Right lobe of liver (tissue), 6 donors: ENCODE measurements around the gene HOXD3. TPM values are rescaled to one million over a fixed set of nuclear protein-coding genes. Genes with fewer than 3 reads are reported as not detected.

Experiments
- ATAC-seq, 4 donors: fragments of 200-7000 bp; cut with Tn5 transposase; one replicate each; pipeline ENCODE4 v1.9.1; 2020; ENCODE audit warnings: mild to moderate bottlenecking in 4 of 4, moderate library complexity in 4 of 4
- DNase-seq, 3 donors: peaks; one replicate each; pipeline ENCODE4 v3.0.0-alpha.2; 2020
- H3K27ac ChIP-seq, 3 donors: fragments of 200-600 bp; one replicate each; pipeline ENCODE4 v1.8.0; 2022
- H3K27me3 ChIP-seq, 2 donors: fragments of 200-600 bp; one replicate each; pipeline ENCODE4 v1.8.0; 2022
- H3K36me3 ChIP-seq, 4 donors: fragments of 200-600 bp; sonication (generic) in 1 of 4; one replicate each; pipeline versions ENCODE4 v1.5.1 to v1.8.0; 2017 to 2022; ENCODE audit warnings: control low read depth in 1 of 4
- H3K4me1 ChIP-seq, 4 donors: fragments of 200-600 bp; sonication (generic) in 1 of 4; one replicate each; pipeline versions ENCODE4 v1.5.1 to v1.8.0; 2017 to 2022; ENCODE audit warnings: control low read depth in 1 of 4
- H3K4me3 ChIP-seq, 3 donors: fragments of 200-600 bp; one replicate each; pipeline ENCODE4 v1.8.0; 2022
- H3K9me3 ChIP-seq, 4 donors: fragments of 200-600 bp; sonication (generic) in 1 of 4; one replicate each; pipeline versions ENCODE4 v1.5.1 to v1.8.0; 2017 to 2022; ENCODE audit warnings: control low read depth in 1 of 4
- CTCF ChIP-seq, 4 donors: fragments of 200-600 bp in 3 of 4; fragments of 450-650 bp in 1 of 4; IDR thresholded peaks; one replicate each; pipeline versions ENCODE4 v1.5.1 to v1.8.0; 2016 to 2022; ENCODE audit warnings: antibody characterized with exemption in 4 of 4, mild to moderate bottlenecking in 2 of 4
- POLR2A ChIP-seq: fragments of 450-650 bp; IDR thresholded peaks from one replicate; pipeline ENCODE4 v1.6.1; 2017; ENCODE audit warnings: antibody characterized with exemption, mild to moderate bottlenecking
- WGBS: methylation state at CpG from one replicate; pipeline ENCODE4 v1.1.6; 2018; ENCODE audit warnings: low coverage, low lambda C conversion rate; ENCODE audit not compliant: insufficient coverage; ENCODE audit errors: missing lambda C conversion rate; 5-methylcytosine and 5-hydroxymethylcytosine counted together
- intact Hi-C, 2 donors: fragments of 100-400 bp; cut with DNase I; formaldehyde crosslinking; loops; one replicate each; pipeline versions ENCODE4 v1.11.2 to v1.14.1; 2022
- total RNA-seq, 6 experiments: library from RNA; depleted of rRNA in 2 of 6; stranded (reverse); fragments of >200 nt in 2 of 6; fragmentation: NEBNext Ultra II Directional in 3 of 6; extraction: Animal tissue kit (Norgen Biotek cat#: 25700) in 3 of 6; gene quantifications; one replicate each; pipeline versions ENCODE4 v1.1.0 to v1.2.4, GENCODE V29; 2016 to 2023
- donor health status: DM: no; HTN: yes; CAD: no.
- donor health status: DM: no; HTN: no; CAD: no.
- donor health status: DM: no; HTN: no; CAD: no.
- donor health status: DM: no; HTN: yes; CAD: no.
- donor health status: DM: no; HTN: yes; CAD: no.

HOXD3 gene
- total RNA-seq, 6 experiments from 2014 or later, result not detected

- intact Hi-C loops, result loop anchor here (5.0 to 10.0 kb wide), 5 partner anchors 314 to 494 kb away; no protein-coding TSS in a partner anchor
- Histone ChIP-seq H3K27ac (no peak overlapping the region), H3K36me3 (no peaks in the 10 kb centered on the region), H3K9me3 (no peaks in the 10 kb centered on the region), H3K27me3 (peaks cover 27 to 37% of the 10 kb centered on the region in 2 donors), H3K4me3 (peak overlapping the region; percentile 37 to 51 (median 51)), H3K4me1 (peaks cover 0 to 9% (median 2%) of the 10 kb centered on the region in 4 donors)
- no peak for TF ChIP-seq POLR2A
- peak; percentile 76 to 94 (median 94) for TF ChIP-seq CTCF (IDR thresholded peaks at IDR 0.05)
- ATAC-seq (peak; percentile 91 to 97 (median 92)), DNase-seq (peak; percentile 64 to 72 (median 71))
- WGBS, result 67% methylated on average over 3 of the region's 48 CpGs
These were observed 16.4 kb upstream of the HOXD3 start for GRCh38 chr2:176140513-176141317.

GRCh38 chr2:176142281-176142680 is 14.8 kb upstream of the HOXD3 start:
- TF ChIP-seq CTCF (IDR thresholded peaks at IDR 0.05) (no peak), POLR2A (no peak)
- no peaks in the 10 kb centered on the region for H3K9me3 ChIP-seq
- ATAC-seq, result no peak
- intact Hi-C loops, result loop anchor here (5.0 to 10.0 kb wide), 5 partner anchors 313 to 493 kb away; no protein-coding TSS in a partner anchor
- no peaks in the 10 kb centered on the region for H3K36me3 ChIP-seq
- H3K27ac ChIP-seq, result no peak overlapping the region
- H3K27me3 ChIP-seq, result peaks cover 16 to 30% of the 10 kb centered on the region in 2 donors
- H3K4me1 ChIP-seq, result peaks cover 0 to 9% (median 2%) of the 10 kb centered on the region in 4 donors
- no peak overlapping the region for H3K4me3 ChIP-seq
- no peak for DNase-seq
- WGBS, result 80% methylated on average over 2 of the region's 2 CpGs

GRCh38 chr2:176145085-176145969 is 11.8 kb upstream of the HOXD3 start:
- Histone ChIP-seq H3K4me1 (peaks cover 0 to 6% (median under 1%) of the 10 kb centered on the region in 4 donors), H3K27ac (no peak overlapping the region), H3K27me3 (peaks cover 0 to 36% of the 10 kb centered on the region in 2 donors), H3K9me3 (no peaks in the 10 kb centered on the region), H3K36me3 (no peaks in the 10 kb centered on the region), H3K4me3 (no peak overlapping the region)
- 46% methylated on average over 4 of the region's 4 CpGs for WGBS
- intact Hi-C loops, result loop anchor here (10.0 kb wide), 3 partner anchors 309 to 489 kb away; no protein-coding TSS in a partner anchor
- TF ChIP-seq CTCF (IDR thresholded peaks at IDR 0.05) (no peak), POLR2A (no peak)
- DNase-seq, result no peak
- no peak for ATAC-seq

- Histone ChIP-seq H3K36me3 (no peaks in the 10 kb centered on the region), H3K4me1 (no peaks in the 10 kb centered on the region), H3K27me3 (peaks cover 0 to 44% of the 10 kb centered on the region in 2 donors), H3K27ac (no peak overlapping the region), H3K9me3 (no peaks in the 10 kb centered on the region), H3K4me3 (no peak overlapping the region)
- ATAC-seq (no peak), DNase-seq (no peak)
- TF ChIP-seq CTCF (IDR thresholded peaks at IDR 0.05) (no peak), POLR2A (no peak)
- 24% methylated on average over 6 of the region's 6 CpGs for WGBS
- intact Hi-C loops, result loop anchor here (10.0 kb wide), 3 partner anchors 309 to 489 kb away; no protein-coding TSS in a partner anchor
These were observed 11.0 kb upstream of the HOXD3 start for GRCh38 chr2:176146101-176146500.
